GM23338 (cell line): Measurements from ENCODE around the gene TSPEAR.

Experiments used
- CREB1 ChIP-seq: fragments of 250-450 bp; sonication (Bioruptor Pico); IDR thresholded peaks from 2 replicates; pipeline ENCODE4 v1.5.0; 2020; ENCODE audit warnings: low read depth, mild to moderate bottlenecking, moderate library complexity
- CTCF ChIP-seq, 2 experiments: fragments of 200-600 bp in 1 of 2; sonication (generic) in 1 of 2; conservative IDR thresholded peaks; 2 replicates each; pipeline versions ENCODE4 v1.5.1 to v1.6.1; 2016 to 2017; ENCODE audit warnings: antibody characterized with exemption in 2 of 2, low read depth in 2 of 2, mild to moderate bottlenecking in 2 of 2, moderate library complexity in 1 of 2
- ETS1 ChIP-seq: IDR thresholded peaks from 2 replicates; pipeline ENCODE4 v1.6.1; 2016; ENCODE audit warnings: antibody characterized with exemption
- EZH2 ChIP-seq: fragments of 200-600 bp; sonication (generic); IDR thresholded peaks from one replicate; pipeline ENCODE4 v1.8.0; 2017; ENCODE audit warnings: antibody characterized with exemption, mild to moderate bottlenecking, low read depth; ENCODE audit not compliant: unreplicated experiment
- EZH2phosphoT487 ChIP-seq: fragments of 200-600 bp; sonication (generic); IDR thresholded peaks from one replicate; pipeline ENCODE4 v1.8.1; 2018; ENCODE audit warnings: antibody characterized with exemption; ENCODE audit not compliant: unreplicated experiment
- JUNB ChIP-seq: IDR thresholded peaks from one replicate; pipeline ENCODE4 v1.6.1; 2016; ENCODE audit warnings: antibody characterized with exemption; ENCODE audit not compliant: unreplicated experiment
- NANOG ChIP-seq: IDR thresholded peaks from 2 replicates; pipeline ENCODE4 v1.6.1; 2016; ENCODE audit warnings: antibody characterized with exemption, borderline replicate concordance
- REST ChIP-seq: IDR thresholded peaks from one replicate; pipeline ENCODE4 v1.6.1; 2018; ENCODE audit warnings: antibody characterized with exemption; ENCODE audit not compliant: unreplicated experiment
- STAT1 ChIP-seq: IDR thresholded peaks from one replicate; pipeline ENCODE4 v1.6.1; 2016; ENCODE audit warnings: antibody characterized with exemption; ENCODE audit not compliant: unreplicated experiment

- no peak for TF ChIP-seq CTCF (conservative IDR thresholded peaks at IDR 0.05; ENCODE audit: low read depth in 2 of 2)
- TF ChIP-seq EZH2 = no peak
- TF ChIP-seq ETS1 = no peak
- no peak for TF ChIP-seq REST
- no peak for TF ChIP-seq EZH2phosphoT487
- TF ChIP-seq STAT1 = no peak
- no peak for TF ChIP-seq NANOG
- no peak for TF ChIP-seq CREB1 (CRISPR knock-in tag)
- TF ChIP-seq JUNB = no peak
These were observed 11.0 kb downstream of the TSPEAR start for GRCh38 chr21:44700101-44701022.
